Measurements from ENCODE around the gene HSF4. TPM values are rescaled to one million over a fixed set of nuclear protein-coding genes. Genes with fewer than 3 reads are reported as not detected.
A peak's percentile ranks its signal among the peaks of the same experiment; 100 is the strongest.

HSF4 gene
- total RNA-seq, 1 experiment from 2014 or later, result 1.6 TPM

DNA sequence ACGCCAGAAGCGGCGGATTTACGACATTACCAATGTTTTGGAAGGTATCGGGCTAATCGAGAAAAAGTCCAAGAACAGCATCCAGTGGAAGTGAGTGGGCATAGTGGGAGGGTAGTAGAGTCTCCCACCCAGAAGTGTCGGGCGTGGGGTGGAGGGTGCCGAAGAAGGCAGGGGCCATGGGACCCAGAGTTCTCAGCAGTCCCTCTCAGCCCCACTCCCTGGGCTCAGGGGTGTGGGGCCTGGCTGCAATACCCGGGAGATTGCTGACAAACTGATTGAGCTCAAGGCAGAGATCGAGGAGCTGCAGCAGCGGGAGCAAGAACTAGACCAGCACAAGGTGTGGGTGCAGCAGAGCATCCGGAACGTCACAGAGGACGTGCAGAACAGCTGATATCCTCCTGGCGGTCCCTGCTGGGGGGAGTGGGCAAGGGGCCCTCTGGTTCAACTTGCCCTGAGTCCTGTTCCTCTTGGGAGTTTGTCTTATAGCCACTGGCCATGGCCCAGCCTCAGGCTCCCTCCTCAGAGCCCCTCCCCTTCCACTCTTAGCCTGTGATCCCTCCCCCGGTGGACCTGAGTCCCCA lies 28.3 kb downstream of the HSF4 start:
- Histone ChIP-seq H3K27me3 (ENCODE audit: control insufficient read depth, insufficient read depth, low read length) (no peaks in the 10 kb centered on the region), H3K4me3 (ENCODE audit: insufficient read depth, low read depth, low read length) (peak overlapping the region; percentile 95), H3K36me3 (replicated peaks; ENCODE audit: control insufficient read depth, insufficient read depth, low read length) (peaks cover 38% of the 10 kb centered on the region)
- peak; percentile 54 for DNase-seq

- Histone ChIP-seq H3K27me3 (ENCODE audit: control insufficient read depth, insufficient read depth, low read length) (no peaks in the 10 kb centered on the region), H3K4me3 (ENCODE audit: insufficient read depth, low read depth, low read length) (no peak overlapping the region), H3K36me3 (replicated peaks; ENCODE audit: control insufficient read depth, insufficient read depth, low read length) (peaks cover 38% of the 10 kb centered on the region)
- no peak for DNase-seq
Observed at GRCh38 chr16:67193536-67193935, 29.0 kb downstream of the HSF4 start.

DNA sequence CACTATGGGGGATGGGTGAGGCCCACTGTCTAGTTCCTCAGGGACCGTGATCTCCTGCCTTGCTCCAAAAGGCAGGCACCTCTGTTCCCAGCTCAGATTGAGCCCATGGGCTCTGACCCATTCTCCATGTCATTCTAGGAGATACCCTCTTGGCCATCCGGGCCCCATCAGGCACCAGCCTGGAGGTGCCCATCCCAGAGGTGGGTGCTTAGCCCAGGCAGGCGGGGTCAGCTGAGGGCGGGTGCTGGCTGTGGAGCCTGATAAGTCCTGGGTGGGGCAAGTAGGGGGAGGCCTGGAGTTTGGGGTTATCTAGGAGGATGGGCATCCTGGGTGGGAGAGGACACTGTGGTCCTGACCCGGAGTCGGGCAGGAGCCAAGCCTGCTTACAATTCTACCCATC lies 29.7 kb downstream of the HSF4 start:
- no peak for DNase-seq
- Histone ChIP-seq H3K4me3 (ENCODE audit: insufficient read depth, low read depth, low read length) (no peak overlapping the region), H3K27me3 (ENCODE audit: control insufficient read depth, insufficient read depth, low read length) (no peaks in the 10 kb centered on the region), H3K36me3 (replicated peaks; ENCODE audit: control insufficient read depth, insufficient read depth, low read length) (peaks cover 38% of the 10 kb centered on the region)

- DNase-seq, result no peak
- Histone ChIP-seq H3K4me3 (ENCODE audit: insufficient read depth, low read depth, low read length) (no peak overlapping the region), H3K27me3 (ENCODE audit: control insufficient read depth, insufficient read depth, low read length) (no peaks in the 10 kb centered on the region), H3K36me3 (replicated peaks; ENCODE audit: control insufficient read depth, insufficient read depth, low read length) (peaks cover 38% of the 10 kb centered on the region)
Observed at GRCh38 chr16:67195676-67196075, 31.1 kb downstream of the HSF4 start.

GRCh38 chr16:67196881-67197280 lies 32.3 kb downstream of the HSF4 start:
- Histone ChIP-seq H3K36me3 (replicated peaks; ENCODE audit: control insufficient read depth, insufficient read depth, low read length) (peaks cover 38% of the 10 kb centered on the region), H3K27me3 (ENCODE audit: control insufficient read depth, insufficient read depth, low read length) (no peaks in the 10 kb centered on the region), H3K4me3 (ENCODE audit: insufficient read depth, low read depth, low read length) (no peak overlapping the region)
- no peak for DNase-seq

GRCh38 chr16:67197704-67198103 lies 33.2 kb downstream of the HSF4 start:
- no peak for DNase-seq
- H3K4me3 ChIP-seq (ENCODE audit: insufficient read depth, low read depth, low read length), result no peak overlapping the region
- no peaks in the 10 kb centered on the region for H3K27me3 ChIP-seq (ENCODE audit: control insufficient read depth, insufficient read depth, low read length)
- H3K36me3 ChIP-seq (replicated peaks; ENCODE audit: control insufficient read depth, insufficient read depth, low read length), result peaks cover 38% of the 10 kb centered on the region

DNA sequence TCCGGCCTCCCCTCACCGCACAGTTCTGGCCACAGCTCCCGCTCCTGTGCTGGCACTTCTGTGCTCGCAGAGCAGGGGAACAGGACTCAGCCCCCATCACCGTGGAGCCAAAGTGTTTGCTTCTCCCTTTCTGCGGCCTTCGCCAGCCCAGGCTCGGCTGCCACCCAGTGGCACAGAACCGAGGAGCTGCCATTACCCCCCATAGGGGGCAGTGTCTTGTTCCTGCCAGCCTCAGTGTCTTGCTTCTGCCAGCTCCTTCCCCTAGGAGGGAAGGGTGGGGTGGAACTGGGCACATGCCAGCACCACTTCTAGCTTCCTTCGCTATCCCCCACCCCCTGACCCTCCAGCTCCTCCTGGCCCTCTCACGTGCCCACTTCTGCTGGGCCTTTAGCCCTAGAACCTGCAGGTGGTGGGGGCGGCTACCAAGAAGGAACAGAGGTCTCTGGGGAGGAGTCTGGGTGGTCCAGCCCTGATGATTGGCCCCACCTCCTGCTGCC lies 33.7 kb downstream of the HSF4 start:
- Histone ChIP-seq H3K4me3 (ENCODE audit: insufficient read depth, low read depth, low read length) (no peak overlapping the region), H3K36me3 (replicated peaks; ENCODE audit: control insufficient read depth, insufficient read depth, low read length) (peaks cover 36% of the 10 kb centered on the region), H3K27me3 (ENCODE audit: control insufficient read depth, insufficient read depth, low read length) (no peaks in the 10 kb centered on the region)
- DNase-seq, result peak; percentile 91

GRCh38 chr16:67199011-67199807 lies 34.7 kb downstream of the HSF4 start, which contains the start of gene ELMO3:
TSS of gene ELMO3 (plus strand) at chr16:67199131. CDS start at chr16:67199327, 196 bp downstream.
- peak; percentile 98 for DNase-seq
- H3K27me3 ChIP-seq (ENCODE audit: control insufficient read depth, insufficient read depth, low read length), result no peaks in the 10 kb centered on the region
- peak within 1 kb of the TSS; percentile 80 for H3K4me3 ChIP-seq (ENCODE audit: insufficient read depth, low read depth, low read length)
- peaks cover 29% of the 10 kb centered on the region for H3K36me3 ChIP-seq (replicated peaks; ENCODE audit: control insufficient read depth, insufficient read depth, low read length)

- Histone ChIP-seq H3K36me3 (replicated peaks; ENCODE audit: control insufficient read depth, insufficient read depth, low read length) (peaks cover 24% of the 10 kb centered on the region), H3K27me3 (ENCODE audit: control insufficient read depth, insufficient read depth, low read length) (no peaks in the 10 kb centered on the region), H3K4me3 (ENCODE audit: insufficient read depth, low read depth, low read length) (peak overlapping the region; percentile 80)
- DNase-seq, result peak; percentile 97
Observed at GRCh38 chr16:67199808-67200198, 35.3 kb downstream of the HSF4 start.

DNA sequence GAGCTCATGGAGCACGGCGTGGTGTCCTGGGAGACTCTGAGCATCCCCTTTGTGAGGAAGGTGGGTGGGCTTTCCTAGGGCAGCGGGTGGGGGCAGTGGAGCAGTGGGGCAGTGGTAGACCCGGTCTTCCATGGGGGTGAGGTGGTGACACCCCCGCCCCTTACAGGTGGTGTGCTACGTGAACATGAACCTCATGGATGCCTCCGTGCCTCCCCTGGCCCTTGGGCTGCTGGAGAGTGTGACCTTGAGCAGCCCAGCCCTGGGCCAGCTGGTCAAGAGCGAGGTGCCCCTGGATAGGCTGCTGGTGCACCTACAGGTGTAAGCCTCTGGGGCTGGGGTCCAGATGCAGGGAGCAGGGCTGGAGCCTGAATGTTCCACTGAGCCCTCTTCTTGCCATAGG lies 35.9 kb downstream of the HSF4 start:
- H3K27me3 ChIP-seq (ENCODE audit: control insufficient read depth, insufficient read depth, low read length), result no peaks in the 10 kb centered on the region
- no peak overlapping the region for H3K4me3 ChIP-seq (ENCODE audit: insufficient read depth, low read depth, low read length)
- peak; percentile 54 for DNase-seq
- H3K36me3 ChIP-seq (replicated peaks; ENCODE audit: control insufficient read depth, insufficient read depth, low read length), result peaks cover 19% of the 10 kb centered on the region

- no peaks in the 10 kb centered on the region for H3K27me3 ChIP-seq (ENCODE audit: control insufficient read depth, insufficient read depth, low read length)
- H3K36me3 ChIP-seq (replicated peaks; ENCODE audit: control insufficient read depth, insufficient read depth, low read length), result peaks cover 9% of the 10 kb centered on the region
- no peak overlapping the region for H3K4me3 ChIP-seq (ENCODE audit: insufficient read depth, low read depth, low read length)
- DNase-seq, result peak; percentile 50
Observed at GRCh38 chr16:67201411-67202345, 37.1 kb downstream of the HSF4 start.

DNA sequence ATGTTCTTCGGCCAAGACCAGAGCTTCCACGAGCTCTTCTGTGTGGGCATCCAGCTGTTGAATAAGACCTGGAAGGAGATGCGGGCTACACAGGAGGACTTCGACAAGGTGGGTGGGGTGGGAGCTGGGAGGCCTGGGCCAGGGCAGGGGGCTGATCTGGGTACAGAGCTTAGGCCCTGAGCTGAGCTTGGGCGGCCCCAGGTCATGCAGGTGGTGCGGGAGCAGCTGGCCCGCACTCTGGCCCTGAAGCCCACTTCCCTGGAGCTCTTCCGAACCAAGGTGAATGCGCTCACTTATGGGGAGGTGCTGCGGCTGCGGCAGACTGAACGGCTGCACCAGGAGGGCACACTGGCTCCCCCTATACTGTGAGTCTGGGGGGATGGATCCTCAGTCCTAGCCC lies 37.9 kb downstream of the HSF4 start:
- Histone ChIP-seq H3K27me3 (ENCODE audit: control insufficient read depth, insufficient read depth, low read length) (no peaks in the 10 kb centered on the region), H3K4me3 (ENCODE audit: insufficient read depth, low read depth, low read length) (no peak overlapping the region), H3K36me3 (replicated peaks; ENCODE audit: control insufficient read depth, insufficient read depth, low read length) (peaks cover 2% of the 10 kb centered on the region)
- peak; percentile 45 for DNase-seq

DNA sequence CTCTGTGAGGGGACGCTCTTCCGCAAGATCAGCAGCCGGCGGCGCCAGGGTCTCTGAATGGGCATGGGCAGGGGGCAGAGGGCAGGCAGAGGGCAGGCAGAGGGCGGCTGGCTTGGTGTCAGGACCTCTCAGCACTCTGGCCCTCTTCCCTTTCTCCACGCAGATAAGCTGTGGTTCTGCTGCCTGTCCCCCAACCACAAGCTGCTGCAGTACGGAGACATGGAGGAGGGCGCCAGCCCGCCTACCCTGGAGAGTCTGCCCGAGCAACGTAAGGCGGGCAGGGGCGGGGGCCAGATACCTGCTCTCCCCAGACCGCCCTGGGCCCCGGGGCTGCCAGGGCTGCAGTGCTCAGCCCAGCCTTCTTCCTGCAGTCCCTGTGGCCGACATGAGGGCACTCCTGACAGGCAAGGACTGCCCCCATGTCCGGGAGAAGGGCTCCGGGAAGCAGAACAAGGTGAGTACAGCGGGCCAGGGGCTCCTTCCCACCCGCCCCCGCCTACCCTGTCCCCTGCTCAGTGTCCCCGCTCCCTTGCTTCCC lies 38.5 kb downstream of the HSF4 start:
- Histone ChIP-seq H3K36me3 (replicated peaks; ENCODE audit: control insufficient read depth, insufficient read depth, low read length) (no peaks in the 10 kb centered on the region; the same call in 1 of the 2 replicates), H3K4me3 (ENCODE audit: insufficient read depth, low read depth, low read length) (no peak overlapping the region), H3K27me3 (ENCODE audit: control insufficient read depth, insufficient read depth, low read length) (no peaks in the 10 kb centered on the region)
- DNase-seq, result peak; percentile 60

- Histone ChIP-seq H3K36me3 (replicated peaks; ENCODE audit: control insufficient read depth, insufficient read depth, low read length) (no peaks in the 10 kb centered on the region; the same call in 1 of the 2 replicates), H3K4me3 (ENCODE audit: insufficient read depth, low read depth, low read length) (no peak overlapping the region), H3K27me3 (ENCODE audit: control insufficient read depth, insufficient read depth, low read length) (no peaks in the 10 kb centered on the region)
- DNase-seq, result no peak
Observed at GRCh38 chr16:67204076-67204475, 39.5 kb downstream of the HSF4 start.
